ENCODE measurements around the gene SSR4. TPM values are rescaled to one million over a fixed set of nuclear protein-coding genes. Genes with fewer than 3 reads are reported as not detected.

The SSR4 gene
- total RNA-seq, 1 experiment from 2014 or later: 353 TPM

DNA sequence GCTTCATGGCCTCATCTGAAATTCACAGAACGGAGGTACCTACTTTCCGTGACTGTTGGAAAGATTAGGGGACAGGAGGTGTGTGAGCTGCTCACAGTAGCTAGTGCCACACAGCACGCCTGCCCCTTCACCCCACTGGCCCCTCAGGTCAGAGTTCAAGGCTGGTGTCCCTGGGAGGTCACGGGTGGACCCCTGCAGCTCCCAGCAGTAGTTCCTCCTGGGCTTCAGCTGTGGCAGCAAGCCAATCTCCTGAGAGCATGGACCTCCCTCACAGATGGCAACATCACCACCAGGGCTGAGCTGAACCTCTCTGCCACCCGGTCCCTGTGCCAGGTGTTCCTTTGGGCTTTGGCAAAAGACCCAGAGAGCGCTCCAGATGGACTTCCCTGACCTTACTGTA is 2.1 kb upstream of the SSR4 start:
- POLR2A ChIA-PET: no interaction called here
- H3K9me3 ChIP-seq: no peaks in the 10 kb centered on the region
- H3K36me3 ChIP-seq (ENCODE audit: control insufficient read depth, insufficient read depth, low read length): no peaks in the 10 kb centered on the region
- H3K4me1 Mint-ChIP-seq (ENCODE audit: low read depth, unreplicated experiment): no peaks in the 10 kb centered on the region
- peak overlapping the region; percentile 90 for H3K4me3 Mint-ChIP-seq (ENCODE audit: unreplicated experiment)
- 0 out of 2 replicates have a peak, but pooled peaks cover 4% of the 10 kb centered on the region for H3K4me1 ChIP-seq
- H3K4me3 ChIP-seq (ENCODE audit: low read depth, low read length): no peak overlapping the region
- no peaks in the 10 kb centered on the region for H3K27me3 Mint-ChIP-seq (ENCODE audit: insufficient read depth, unreplicated experiment)
- H3K9me3 Mint-ChIP-seq (ENCODE audit: unreplicated experiment): no peaks in the 10 kb centered on the region
- no TSS peak for BruUV-seq (replicated peaks)
- TF ChIP-seq, protein P1, sequence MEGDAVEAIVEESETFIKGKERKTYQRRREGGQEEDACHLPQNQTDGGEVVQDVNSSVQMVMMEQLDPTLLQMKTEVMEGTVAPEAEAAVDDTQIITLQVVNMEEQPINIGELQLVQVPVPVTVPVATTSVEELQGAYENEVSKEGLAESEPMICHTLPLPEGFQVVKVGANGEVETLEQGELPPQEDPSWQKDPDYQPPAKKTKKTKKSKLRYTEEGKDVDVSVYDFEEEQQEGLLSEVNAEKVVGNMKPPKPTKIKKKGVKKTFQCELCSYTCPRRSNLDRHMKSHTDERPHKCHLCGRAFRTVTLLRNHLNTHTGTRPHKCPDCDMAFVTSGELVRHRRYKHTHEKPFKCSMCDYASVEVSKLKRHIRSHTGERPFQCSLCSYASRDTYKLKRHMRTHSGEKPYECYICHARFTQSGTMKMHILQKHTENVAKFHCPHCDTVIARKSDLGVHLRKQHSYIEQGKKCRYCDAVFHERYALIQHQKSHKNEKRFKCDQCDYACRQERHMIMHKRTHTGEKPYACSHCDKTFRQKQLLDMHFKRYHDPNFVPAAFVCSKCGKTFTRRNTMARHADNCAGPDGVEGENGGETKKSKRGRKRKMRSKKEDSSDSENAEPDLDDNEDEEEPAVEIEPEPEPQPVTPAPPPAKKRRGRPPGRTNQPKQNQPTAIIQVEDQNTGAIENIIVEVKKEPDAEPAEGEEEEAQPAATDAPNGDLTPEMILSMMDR (IDR thresholded peaks at IDR 0.05; ENCODE audit: insufficient read depth in 1 of 2, low read depth in 1 of 2, low read length in 1 of 2, severe bottlenecking in 1 of 2, unreplicated experiment in 1 of 2): no peak
- no peak for DNase-seq
- CTCF ChIA-PET: no interaction called here
- H3K27ac Mint-ChIP-seq (ENCODE audit: unreplicated experiment): no peak overlapping the region
- intact Hi-C loops (cut with micrococcal nuclease; ENCODE audit: unreplicated experiment): loop anchor here (5.0 to 10.0 kb wide), 3 partner anchors 70 to 580 kb away; partner anchors contain the start of genes ABCD1, ARHGAP4, BCAP31 and FLNA
- peaks cover 11% of the 10 kb centered on the region for H3K36me3 Mint-ChIP-seq (ENCODE audit: insufficient read depth, unreplicated experiment)
- H3K27me3 ChIP-seq (replicated peaks; ENCODE audit: control insufficient read depth, insufficient read depth, low read length): no peaks in the 10 kb centered on the region

DNA sequence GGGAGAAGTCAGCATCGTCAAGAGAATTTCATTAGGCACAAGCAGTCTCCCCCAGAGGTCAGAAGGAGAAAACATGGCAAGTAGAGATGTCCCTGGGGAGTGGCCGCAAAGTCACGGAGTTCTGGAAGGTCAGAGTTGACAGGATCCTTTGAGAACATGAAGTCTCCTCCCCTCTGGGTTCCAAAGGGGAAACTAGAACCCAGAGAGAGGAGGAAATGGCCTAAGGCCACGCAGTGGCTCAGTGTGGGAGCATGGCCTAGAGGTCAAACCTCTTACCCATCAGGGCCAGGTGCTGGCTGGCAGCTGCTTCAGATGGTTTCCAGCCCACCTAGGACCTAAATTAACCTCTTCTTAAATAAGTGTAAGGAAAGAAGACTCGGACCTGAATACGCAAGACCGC is 1.2 kb upstream of the SSR4 start:
- no peaks in the 10 kb centered on the region for H3K36me3 ChIP-seq (ENCODE audit: control insufficient read depth, insufficient read depth, low read length)
- CTCF ChIA-PET: interaction anchor here (1.4 kb wide), 1 partner anchor 154 kb away, joined by 4 read pairs; no protein-coding TSS in a partner anchor
- H3K9me3 Mint-ChIP-seq (ENCODE audit: unreplicated experiment): no peaks in the 10 kb centered on the region

DNA sequence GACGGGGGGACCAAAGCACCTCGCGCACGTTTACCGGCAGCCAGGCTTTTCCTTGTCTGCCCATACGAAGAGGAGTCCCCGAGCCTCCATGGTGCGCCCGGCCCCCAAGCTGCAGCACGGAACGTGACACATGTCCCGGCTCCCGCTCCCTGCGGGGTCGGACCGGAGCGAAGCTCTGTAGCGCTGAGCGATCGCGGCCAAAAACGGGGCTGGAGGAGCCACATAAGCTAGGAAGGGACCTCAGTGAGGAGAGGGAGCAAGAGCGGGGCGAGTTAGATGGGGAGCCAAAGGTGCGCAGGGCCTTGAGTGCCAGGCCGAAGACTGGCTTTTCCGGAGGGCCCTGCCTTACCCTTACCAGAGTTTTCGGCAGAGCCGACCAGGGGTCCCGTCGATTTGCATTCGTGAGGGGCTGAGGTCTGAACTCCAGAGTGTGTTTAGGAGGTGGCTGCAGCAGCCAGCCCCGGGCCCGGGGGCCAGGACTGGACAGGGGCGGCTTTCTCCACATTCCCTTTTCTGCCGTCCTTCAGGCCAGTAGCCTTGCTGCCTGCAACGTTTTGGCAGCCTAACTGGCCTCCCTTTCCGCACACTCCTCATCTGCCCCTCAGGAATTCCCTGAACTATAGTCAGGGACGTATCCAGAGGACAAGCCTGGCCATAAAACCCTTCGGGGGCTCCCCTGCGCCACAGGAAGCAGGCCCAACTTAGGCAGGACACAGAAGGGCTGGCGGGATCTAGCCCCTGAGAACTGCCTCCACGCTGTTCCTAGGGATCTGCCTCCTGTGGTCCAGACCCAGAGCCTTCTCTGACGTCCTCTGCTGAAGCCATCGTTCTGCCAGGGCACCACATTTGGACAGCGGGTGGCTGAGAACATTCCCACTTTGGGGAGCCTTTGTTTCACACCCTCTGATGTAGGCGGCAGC is 689 bp downstream of the SSR4 start:
- TF ChIP-seq, protein P1 (IDR thresholded peaks at IDR 0.05; ENCODE audit: insufficient read depth in 1 of 2, low read depth in 1 of 2, low read length in 1 of 2, severe bottlenecking in 1 of 2, unreplicated experiment in 1 of 2): no peak
- Mint-ChIP-seq H3K36me3 (ENCODE audit: insufficient read depth, unreplicated experiment) (peaks cover 11% of the 10 kb centered on the region), H3K4me1 (ENCODE audit: low read depth, unreplicated experiment) (no peaks in the 10 kb centered on the region), H3K27ac (ENCODE audit: unreplicated experiment) (peak overlapping the region; percentile 89), H3K27me3 (ENCODE audit: insufficient read depth, unreplicated experiment) (no peaks in the 10 kb centered on the region), H3K4me3 (ENCODE audit: unreplicated experiment) (peak overlapping the region; percentile 90), H3K9me3 (ENCODE audit: unreplicated experiment) (no peaks in the 10 kb centered on the region)
- intact Hi-C loops (cut with micrococcal nuclease; ENCODE audit: unreplicated experiment): loop anchor here (5.0 to 10.0 kb wide), 3 partner anchors 73 to 577 kb away; partner anchors contain the start of genes ABCD1, ARHGAP4, BCAP31 and FLNA
- BruUV-seq (replicated peaks): TSS peak; percentile 81
- Histone ChIP-seq H3K27me3 (replicated peaks; ENCODE audit: control insufficient read depth, insufficient read depth, low read length) (no peaks in the 10 kb centered on the region), H3K4me1 (0 out of 2 replicates have a peak, but pooled peaks cover 4% of the 10 kb centered on the region), H3K4me3 (ENCODE audit: low read depth, low read length) (peak overlapping the region; percentile 52), H3K36me3 (ENCODE audit: control insufficient read depth, insufficient read depth, low read length) (no peaks in the 10 kb centered on the region), H3K9me3 (no peaks in the 10 kb centered on the region)
- no peak for DNase-seq
- CTCF ChIA-PET: interaction anchor here (0.8 to 1.4 kb wide), 2 partner anchors 25 to 152 kb away, joined by 3 to 4 read pairs; no protein-coding TSS in a partner anchor
- POLR2A ChIA-PET: interaction anchor here (0.9 kb wide), 4 partner anchors 24 to 576 kb away, joined by 3 to 10 read pairs (median 6); no protein-coding TSS in a partner anchor

More for the DNA sequence above, 1.2 kb upstream of the SSR4 start:
- H3K27me3 ChIP-seq (replicated peaks; ENCODE audit: control insufficient read depth, insufficient read depth, low read length): no peaks in the 10 kb centered on the region
- POLR2A ChIA-PET: interaction anchor here (0.6 kb wide), 1 partner anchor 117 kb away, joined by 3 read pairs; no protein-coding TSS in a partner anchor
- no peaks in the 10 kb centered on the region for H3K27me3 Mint-ChIP-seq (ENCODE audit: insufficient read depth, unreplicated experiment)
- DNase-seq: no peak
- TF ChIP-seq, protein P1 (IDR thresholded peaks at IDR 0.05; ENCODE audit: insufficient read depth in 1 of 2, low read depth in 1 of 2, low read length in 1 of 2, severe bottlenecking in 1 of 2, unreplicated experiment in 1 of 2): no peak
- peak overlapping the region; percentile 90 for H3K4me3 Mint-ChIP-seq (ENCODE audit: unreplicated experiment)
- H3K36me3 Mint-ChIP-seq (ENCODE audit: insufficient read depth, unreplicated experiment): peaks cover 11% of the 10 kb centered on the region
- no TSS peak for BruUV-seq (replicated peaks)
- H3K4me3 ChIP-seq (ENCODE audit: low read depth, low read length): peak overlapping the region; percentile 52
- no peaks in the 10 kb centered on the region for H3K9me3 ChIP-seq
- H3K4me1 ChIP-seq: 0 out of 2 replicates have a peak, but pooled peaks cover 4% of the 10 kb centered on the region
- no peaks in the 10 kb centered on the region for H3K4me1 Mint-ChIP-seq (ENCODE audit: low read depth, unreplicated experiment)
- peak overlapping the region; percentile 89 for H3K27ac Mint-ChIP-seq (ENCODE audit: unreplicated experiment)
- intact Hi-C loops (cut with micrococcal nuclease; ENCODE audit: unreplicated experiment): loop anchor here (5.0 to 10.0 kb wide), 3 partner anchors 71 to 579 kb away; partner anchors contain the start of genes ABCD1, ARHGAP4, BCAP31 and FLNA
